Measurements from ENCODE around the gene DNAI2.

DNA sequence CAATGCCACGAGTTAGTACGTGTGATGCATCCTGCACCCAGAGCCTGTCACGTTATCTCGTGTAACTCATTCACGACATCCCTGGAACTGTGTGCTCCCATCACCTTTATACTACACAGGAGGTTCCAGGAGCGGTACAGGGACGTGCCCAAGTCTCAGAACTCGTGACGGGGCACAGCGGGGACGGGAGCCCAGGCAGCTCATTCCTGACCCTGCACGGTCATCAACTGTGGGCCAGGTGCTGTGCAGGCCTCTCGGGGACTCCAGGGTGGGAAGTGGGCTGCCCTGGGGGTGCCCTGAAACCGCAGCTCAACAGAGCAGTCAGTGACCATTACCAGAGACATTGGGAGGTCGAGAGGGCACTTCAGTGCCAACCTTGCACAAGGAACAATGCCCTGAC lies 40.8 kb downstream of the DNAI2 start:
- TF ChIP-seq, protein P1, sequence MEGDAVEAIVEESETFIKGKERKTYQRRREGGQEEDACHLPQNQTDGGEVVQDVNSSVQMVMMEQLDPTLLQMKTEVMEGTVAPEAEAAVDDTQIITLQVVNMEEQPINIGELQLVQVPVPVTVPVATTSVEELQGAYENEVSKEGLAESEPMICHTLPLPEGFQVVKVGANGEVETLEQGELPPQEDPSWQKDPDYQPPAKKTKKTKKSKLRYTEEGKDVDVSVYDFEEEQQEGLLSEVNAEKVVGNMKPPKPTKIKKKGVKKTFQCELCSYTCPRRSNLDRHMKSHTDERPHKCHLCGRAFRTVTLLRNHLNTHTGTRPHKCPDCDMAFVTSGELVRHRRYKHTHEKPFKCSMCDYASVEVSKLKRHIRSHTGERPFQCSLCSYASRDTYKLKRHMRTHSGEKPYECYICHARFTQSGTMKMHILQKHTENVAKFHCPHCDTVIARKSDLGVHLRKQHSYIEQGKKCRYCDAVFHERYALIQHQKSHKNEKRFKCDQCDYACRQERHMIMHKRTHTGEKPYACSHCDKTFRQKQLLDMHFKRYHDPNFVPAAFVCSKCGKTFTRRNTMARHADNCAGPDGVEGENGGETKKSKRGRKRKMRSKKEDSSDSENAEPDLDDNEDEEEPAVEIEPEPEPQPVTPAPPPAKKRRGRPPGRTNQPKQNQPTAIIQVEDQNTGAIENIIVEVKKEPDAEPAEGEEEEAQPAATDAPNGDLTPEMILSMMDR (IDR thresholded peaks at IDR 0.05; ENCODE audit: low read length), result no peak
- TF ChIP-seq EZH2 (IDR thresholded peaks at IDR 0.05; ENCODE audit: borderline replicate concordance, low read length), result no peak
